Right renal cortex interstitium (tissue), 3 donors: ENCODE results near the gene LRIF1. TPM values are rescaled to one million over a fixed set of nuclear protein-coding genes. Genes with fewer than 3 reads are reported as not detected.
"Not testable (repeated sequence)": the region's sequence is repeated elsewhere in the genome, so short reads cannot be mapped to it uniquely, and the experiment has no call there.

ENCODE experiments used
- DNase-seq, 3 donors: peaks; one replicate each; pipeline ENCODE4 v3.0.0-alpha.2; 2013; ENCODE audit warnings: low read depth in 3 of 3, low spot score in 2 of 3
- polyA plus RNA-seq, 3 donors: library from polyadenylated mRNA; unstranded; fragments of 120-200 nt; gene quantifications; one replicate each; pipeline ENCODE4 v1.2.1, GENCODE V29; 2013; ENCODE audit not compliant: insufficient read length in 3 of 3

The LRIF1 gene
- polyA plus RNA-seq, 3 donors: 18.2 to 19.7 (median 19.5) TPM

GRCh38 chr1:110951161-110951560, 12.6 kb downstream of the LRIF1 start:
- no peak for DNase-seq

GRCh38 chr1:110948038-110948810, 15.5 kb downstream of the LRIF1 start:
- no peak for DNase-seq

- DNase-seq: no peak
Observed at GRCh38 chr1:110945626-110946025, 18.1 kb downstream of the LRIF1 start.

- DNase-seq: no peak
Observed at GRCh38 chr1:110944806-110945205, 18.9 kb downstream of the LRIF1 start.

- no peak for DNase-seq
Observed at GRCh38 chr1:110936567-110936966, 27.2 kb downstream of the LRIF1 start.

- DNase-seq: not testable (repeated sequence)
Observed at GRCh38 chr1:110931097-110931496, 32.6 kb downstream of the LRIF1 start.

- no peak for DNase-seq
Observed at GRCh38 chr1:110928904-110929303, 34.8 kb downstream of the LRIF1 start.

GRCh38 chr1:110928191-110928590, 35.5 kb downstream of the LRIF1 start:
- no peak for DNase-seq

GRCh38 chr1:110927484-110928075, 36.1 kb downstream of the LRIF1 start:
- DNase-seq: no peak

GRCh38 chr1:110921953-110922352, 41.8 kb downstream of the LRIF1 start:
- no peak for DNase-seq

GRCh38 chr1:110918016-110918415, 45.7 kb downstream of the LRIF1 start:
- DNase-seq: no peak

- DNase-seq: no peak
Observed at GRCh38 chr1:110916669-110917306, 46.9 kb downstream of the LRIF1 start.

- no peak for DNase-seq
Observed at GRCh38 chr1:110916274-110916668, 47.5 kb downstream of the LRIF1 start.

- DNase-seq: no peak
Observed at GRCh38 chr1:110915804-110916203, 47.9 kb downstream of the LRIF1 start.

- DNase-seq: no peak
Observed at GRCh38 chr1:110914676-110915075, 49.0 kb downstream of the LRIF1 start.

GRCh38 chr1:110912784-110913183, 50.9 kb downstream of the LRIF1 start:
- no peak for DNase-seq

- DNase-seq: no peak
Observed at GRCh38 chr1:110903853-110904500, 59.7 kb downstream of the LRIF1 start.

- DNase-seq: no peak
Observed at GRCh38 chr1:110902820-110903463, 60.8 kb downstream of the LRIF1 start.

GRCh38 chr1:110899458-110899843, 64.3 kb downstream of the LRIF1 start:
- no peak for DNase-seq

- no peak for DNase-seq
Observed at GRCh38 chr1:110898734-110899457, 64.8 kb downstream of the LRIF1 start.
